Measurements from ENCODE around the gene LMOD3. TPM values are rescaled to one million over a fixed set of nuclear protein-coding genes. Genes with fewer than 3 reads are reported as not detected.

Gene LMOD3
- polyA plus RNA-seq, 3 donors, result not detected

- H3K27me3 Mint-ChIP-seq (ENCODE audit: low read depth in 3 of 3), result peaks cover 0 to 3% (median 0%) of the 10 kb centered on the region in 3 donors
Measured at GRCh38 chr3:69161587-69162307, 39.4 kb upstream of the LMOD3 start.

DNA sequence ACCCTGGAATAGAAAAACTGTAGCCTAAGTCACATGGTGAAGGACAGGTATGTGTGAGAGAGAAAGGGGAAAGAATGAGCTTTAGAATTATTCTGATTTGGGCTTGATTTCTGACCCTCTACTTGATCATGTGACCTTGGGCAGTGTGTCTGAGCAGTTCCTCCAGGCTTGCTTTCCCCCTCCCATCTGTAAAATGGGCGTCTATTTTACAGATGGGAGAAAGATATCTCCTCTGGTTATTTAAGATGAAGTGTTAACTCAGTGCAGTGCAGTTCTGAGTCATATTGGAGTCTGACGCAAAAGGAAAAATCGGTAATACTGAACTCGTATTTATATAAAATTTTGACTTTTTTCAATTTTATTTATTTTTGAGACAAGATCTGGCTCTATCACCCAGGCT lies 38.1 kb upstream of the LMOD3 start:
- Mint-ChIP-seq H3K4me1 (peaks cover 3% of the 10 kb centered on the region), H3K36me3 (no peaks in the 10 kb centered on the region), H3K9me3 (no peaks in the 10 kb centered on the region), H3K27me3 (ENCODE audit: low read depth in 3 of 3) (peaks cover 0 to 3% (median 0%) of the 10 kb centered on the region in 3 donors), H3K4me3 (no peak overlapping the region), H3K27ac (no peak overlapping the region)
- no peak overlapping the region for H3K9ac ChIP-seq (ENCODE audit: insufficient read depth, low read length, poor library complexity, severe bottlenecking)
- H3K4me3 ChIP-seq (replicated peaks in 1 of 3; ENCODE audit: low read depth in 2 of 3, low read length in 3 of 3), result no peak overlapping the region
- no peaks in the 10 kb centered on the region for H3K9me3 ChIP-seq (replicated peaks in 1 of 2; ENCODE audit: control insufficient read depth in 1 of 2, insufficient read depth in 1 of 2, low read length in 2 of 2)
- H3K4me2 ChIP-seq (replicated peaks; ENCODE audit: extremely low read depth, low read length, poor library complexity, severe bottlenecking), result no peak overlapping the region
- TF ChIP-seq, protein P1, sequence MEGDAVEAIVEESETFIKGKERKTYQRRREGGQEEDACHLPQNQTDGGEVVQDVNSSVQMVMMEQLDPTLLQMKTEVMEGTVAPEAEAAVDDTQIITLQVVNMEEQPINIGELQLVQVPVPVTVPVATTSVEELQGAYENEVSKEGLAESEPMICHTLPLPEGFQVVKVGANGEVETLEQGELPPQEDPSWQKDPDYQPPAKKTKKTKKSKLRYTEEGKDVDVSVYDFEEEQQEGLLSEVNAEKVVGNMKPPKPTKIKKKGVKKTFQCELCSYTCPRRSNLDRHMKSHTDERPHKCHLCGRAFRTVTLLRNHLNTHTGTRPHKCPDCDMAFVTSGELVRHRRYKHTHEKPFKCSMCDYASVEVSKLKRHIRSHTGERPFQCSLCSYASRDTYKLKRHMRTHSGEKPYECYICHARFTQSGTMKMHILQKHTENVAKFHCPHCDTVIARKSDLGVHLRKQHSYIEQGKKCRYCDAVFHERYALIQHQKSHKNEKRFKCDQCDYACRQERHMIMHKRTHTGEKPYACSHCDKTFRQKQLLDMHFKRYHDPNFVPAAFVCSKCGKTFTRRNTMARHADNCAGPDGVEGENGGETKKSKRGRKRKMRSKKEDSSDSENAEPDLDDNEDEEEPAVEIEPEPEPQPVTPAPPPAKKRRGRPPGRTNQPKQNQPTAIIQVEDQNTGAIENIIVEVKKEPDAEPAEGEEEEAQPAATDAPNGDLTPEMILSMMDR (IDR thresholded peaks at IDR 0.05), result no peak
- H4K20me1 ChIP-seq (ENCODE audit: insufficient read depth, low read length), result no peaks in the 10 kb centered on the region
- no peak overlapping the region for H2AFZ ChIP-seq (ENCODE audit: insufficient read depth, low read depth, low read length, poor library complexity, severe bottlenecking)
- intact Hi-C loops (cut with micrococcal nuclease), result loop anchor here (5.0 to 10.0 kb wide), 3 partner anchors 147 to 512 kb away; no protein-coding TSS in a partner anchor
- H3K79me2 ChIP-seq (ENCODE audit: insufficient read depth, low read length), result no peaks in the 10 kb centered on the region
- WGBS (ENCODE audit: insufficient coverage), result no CpG with 5 or more reads among the region's 4 CpGs
- DNase-seq, result no peak
- H3K27ac ChIP-seq (ENCODE audit: low read depth in 1 of 2, low read length in 2 of 2), result no peak overlapping the region
- H3K4me1 ChIP-seq (ENCODE audit: control insufficient read depth in 1 of 2, insufficient read depth in 2 of 2, low read length in 2 of 2), result no peaks in the 10 kb centered on the region
- H3K27me3 ChIP-seq (ENCODE audit: control insufficient read depth in 2 of 2, insufficient read depth in 2 of 2, low read length in 2 of 2), result no peaks in the 10 kb centered on the region
- no peaks in the 10 kb centered on the region for H3K36me3 ChIP-seq (replicated peaks in 1 of 2; ENCODE audit: control insufficient read depth in 1 of 2, insufficient read depth in 2 of 2, low read length in 2 of 2)

More at GRCh38 chr3:69161587-69162307, 39.4 kb upstream of the LMOD3 start:
- Mint-ChIP-seq H3K36me3 (no peaks in the 10 kb centered on the region), H3K9me3 (no peaks in the 10 kb centered on the region), H3K27ac (no peak overlapping the region), H3K4me1 (peaks cover 3% of the 10 kb centered on the region), H3K4me3 (no peak overlapping the region)
- Histone ChIP-seq H3K36me3 (replicated peaks in 1 of 2; ENCODE audit: control insufficient read depth in 1 of 2, insufficient read depth in 2 of 2, low read length in 2 of 2) (no peaks in the 10 kb centered on the region), H2AFZ (ENCODE audit: insufficient read depth, low read depth, low read length, poor library complexity, severe bottlenecking) (no peak overlapping the region), H3K27ac (ENCODE audit: low read depth in 1 of 2, low read length in 2 of 2) (no peak overlapping the region), H3K9me3 (replicated peaks in 1 of 2; ENCODE audit: control insufficient read depth in 1 of 2, insufficient read depth in 1 of 2, low read length in 2 of 2) (no peaks in the 10 kb centered on the region), H3K4me1 (ENCODE audit: control insufficient read depth in 1 of 2, insufficient read depth in 2 of 2, low read length in 2 of 2) (no peaks in the 10 kb centered on the region), H3K4me3 (replicated peaks in 1 of 3; ENCODE audit: low read depth in 2 of 3, low read length in 3 of 3) (no peak overlapping the region), H4K20me1 (ENCODE audit: insufficient read depth, low read length) (no peaks in the 10 kb centered on the region), H3K27me3 (ENCODE audit: control insufficient read depth in 2 of 2, insufficient read depth in 2 of 2, low read length in 2 of 2) (no peaks in the 10 kb centered on the region), H3K4me2 (replicated peaks; ENCODE audit: extremely low read depth, low read length, poor library complexity, severe bottlenecking) (no peak overlapping the region), H3K9ac (ENCODE audit: insufficient read depth, low read length, poor library complexity, severe bottlenecking) (no peak overlapping the region), H3K79me2 (ENCODE audit: insufficient read depth, low read length) (no peaks in the 10 kb centered on the region)
- peak; percentile 23 to 54 (median 43) for DNase-seq
- intact Hi-C loops (cut with micrococcal nuclease), result loop anchor here (5.0 to 10.0 kb wide), 3 partner anchors 146 to 511 kb away; no protein-coding TSS in a partner anchor
- no CpG with 5 or more reads among the region's 5 CpGs for WGBS (ENCODE audit: insufficient coverage)
- TF ChIP-seq, protein P1 (IDR thresholded peaks at IDR 0.05), result peak; percentile 94
